ENCODE data around the gene DCST1. TPM values are rescaled to one million over a fixed set of nuclear protein-coding genes. Genes with fewer than 3 reads are reported as not detected.

DCST1 gene
- total and polyA plus RNA-seq, 2 of the 8 experiments (the other 6 are each of a cell fraction or from before 2014, with no cell fraction given) = not detected

DNA sequence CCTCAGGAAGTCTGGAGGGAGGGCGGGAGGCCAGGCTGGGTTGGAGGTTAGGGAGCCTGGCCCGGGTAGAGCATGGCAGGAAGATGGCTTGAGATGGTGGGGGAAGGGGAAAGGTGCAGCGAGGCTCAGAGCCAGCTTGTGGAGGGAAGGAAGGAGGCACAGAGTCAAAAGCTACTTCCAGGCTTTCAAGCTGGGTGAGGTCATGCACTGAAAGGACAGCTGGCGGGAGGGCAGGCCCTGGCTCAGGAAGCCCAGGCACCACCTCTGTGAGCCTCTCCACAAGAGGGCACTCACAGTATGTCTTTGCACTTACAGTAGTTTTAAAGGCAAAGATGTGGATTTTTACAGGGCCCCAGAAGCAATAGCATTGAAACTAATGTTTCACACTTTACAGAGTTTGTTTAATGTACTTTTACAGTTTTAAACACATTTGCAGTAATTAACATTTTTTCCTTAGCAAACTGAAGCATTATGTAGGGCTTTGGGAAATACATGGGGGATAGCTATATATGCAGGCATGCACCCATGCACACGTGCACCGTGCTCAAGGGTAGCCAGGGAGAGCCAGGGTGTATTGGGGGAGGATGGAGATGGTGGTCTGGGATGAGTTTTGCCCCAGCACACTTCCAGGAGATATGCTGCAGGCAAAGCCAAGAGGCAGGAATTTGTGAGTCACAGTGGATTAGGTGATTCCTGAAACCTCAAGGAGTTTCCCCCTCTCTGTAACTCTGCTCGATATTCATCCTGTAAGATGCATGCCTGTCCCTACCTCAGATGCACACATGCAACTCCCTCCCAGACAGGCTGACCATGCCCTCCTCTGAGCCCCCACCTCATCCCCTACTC lies 11.4 kb downstream of the DCST1 start (continued):
- TF ChIP-seq, protein P1, sequence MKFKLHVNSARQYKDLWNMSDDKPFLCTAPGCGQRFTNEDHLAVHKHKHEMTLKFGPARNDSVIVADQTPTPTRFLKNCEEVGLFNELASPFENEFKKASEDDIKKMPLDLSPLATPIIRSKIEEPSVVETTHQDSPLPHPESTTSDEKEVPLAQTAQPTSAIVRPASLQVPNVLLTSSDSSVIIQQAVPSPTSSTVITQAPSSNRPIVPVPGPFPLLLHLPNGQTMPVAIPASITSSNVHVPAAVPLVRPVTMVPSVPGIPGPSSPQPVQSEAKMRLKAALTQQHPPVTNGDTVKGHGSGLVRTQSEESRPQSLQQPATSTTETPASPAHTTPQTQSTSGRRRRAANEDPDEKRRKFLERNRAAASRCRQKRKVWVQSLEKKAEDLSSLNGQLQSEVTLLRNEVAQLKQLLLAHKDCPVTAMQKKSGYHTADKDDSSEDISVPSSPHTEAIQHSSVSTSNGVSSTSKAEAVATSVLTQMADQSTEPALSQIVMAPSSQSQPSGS (IDR thresholded peaks at IDR 0.05; ENCODE audit: low read length) = peak; percentile 87
- no peak for TF ChIP-seq BCL11A (IDR thresholded peaks at IDR 0.05; ENCODE audit: low read depth in 2 of 2, low read length in 2 of 2)
- peak in 1 of 2 experiments; percentile 85; a peak in 1 of 4 replicates for TF ChIP-seq SIN3A (conservative IDR thresholded peaks at IDR 0.05 in 1 of 2, IDR thresholded peaks at IDR 0.05 in 1 of 2; ENCODE audit: low read depth in 1 of 2, low read length in 2 of 2)
- TF ChIP-seq KDM5A (IDR thresholded peaks at IDR 0.05; ENCODE audit: low read length) = no peak
- TF ChIP-seq, protein P2, sequence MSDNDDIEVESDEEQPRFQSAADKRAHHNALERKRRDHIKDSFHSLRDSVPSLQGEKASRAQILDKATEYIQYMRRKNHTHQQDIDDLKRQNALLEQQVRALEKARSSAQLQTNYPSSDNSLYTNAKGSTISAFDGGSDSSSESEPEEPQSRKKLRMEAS (IDR thresholded peaks at IDR 0.05) = 0 out of 2 replicates have a peak, but pooled peaks have one; percentile 27
- TF ChIP-seq TBP (IDR thresholded peaks at IDR 0.05; ENCODE audit: low read depth, low read length) = no peak
- no peak for TF ChIP-seq EGR1 (IDR thresholded peaks at IDR 0.05; ENCODE audit: borderline replicate concordance, low read depth, low read length)
- TF ChIP-seq POU5F1 (IDR thresholded peaks at IDR 0.05; ENCODE audit: low read depth, low read length) = no peak
- no peak for TF ChIP-seq CBX8 (IDR thresholded peaks at IDR 0.05; ENCODE audit: borderline replicate concordance, low read depth, low read length)
